IPS-11a (cell line): ENCODE results near the gene DENR.

Experiments
- H3K4me3 ChIP-seq: one replicate; pipeline ENCODE4 v1.5.1; 2013; ENCODE audit warnings: low read depth, low read length, control low read depth

DENR gene

GRCh38 chr12:122813310-122813713, 60.7 kb downstream of the DENR start:
- no peak overlapping the region for H3K4me3 ChIP-seq

- no peak overlapping the region for H3K4me3 ChIP-seq
Observed at GRCh38 chr12:122819209-122819785, 66.7 kb downstream of the DENR start.

- H3K4me3 ChIP-seq, result no peak overlapping the region
Observed at GRCh38 chr12:122820138-122820537, 67.5 kb downstream of the DENR start.
